Smooth muscle cell (in vitro differentiated cells): Measurements from ENCODE around the gene LONP1. TPM values are rescaled to one million over a fixed set of nuclear protein-coding genes. Genes with fewer than 3 reads are reported as not detected.

ENCODE experiments used
- DNase-seq: peaks from one replicate; lab custom pipeline; 2025; ENCODE audit not compliant: unreplicated experiment; lab: John Stamatoyannopoulos, UW
- H2AFZ ChIP-seq: fragments of 200-600 bp; sonication (generic); 2 replicates; pipeline ENCODE4 v1.6.0; 2016; ENCODE audit warnings: antibody characterized with exemption, low read depth, mild to moderate bottlenecking
- H3F3A ChIP-seq: fragments of 200-600 bp; sonication (generic); 2 replicates; pipeline ENCODE4 v1.6.0; 2017; ENCODE audit warnings: antibody characterized with exemption, low read depth
- H3K27ac ChIP-seq: fragments of 200-600 bp; sonication (generic); 2 replicates; pipeline ENCODE4 v1.5.1; 2016; ENCODE audit warnings: low read depth, mild to moderate bottlenecking
- H3K27me3 ChIP-seq: fragments of 200-600 bp; sonication (generic); 2 replicates; pipeline ENCODE4 v1.6.1; 2016; ENCODE audit warnings: low read depth, mild to moderate bottlenecking
- H3K36me3 ChIP-seq: fragments of 200-600 bp; sonication (generic); 2 replicates; pipeline ENCODE4 v1.5.1; 2016; ENCODE audit warnings: low read depth
- H3K4me1 ChIP-seq: fragments of 200-600 bp; sonication (generic); 2 replicates; pipeline ENCODE4 v1.5.1; 2016; ENCODE audit warnings: low read depth
- H3K4me2 ChIP-seq: fragments of 200-600 bp; sonication (generic); 2 replicates; pipeline ENCODE4 v1.6.0; 2016; ENCODE audit warnings: mild to moderate bottlenecking
- H3K4me3 ChIP-seq: fragments of 200-600 bp; sonication (generic); 2 replicates; pipeline ENCODE4 v1.5.1; 2016; ENCODE audit warnings: mild to moderate bottlenecking
- H3K79me2 ChIP-seq: fragments of 200-600 bp; sonication (generic); 2 replicates; pipeline ENCODE4 v1.6.0; 2016; ENCODE audit warnings: low read depth, mild to moderate bottlenecking
- H3K9ac ChIP-seq: fragments of 200-600 bp; sonication (generic); 2 replicates; pipeline ENCODE4 v1.6.0; 2016; ENCODE audit warnings: low read depth
- H3K9me3 ChIP-seq: fragments of 200-600 bp; sonication (generic); replicated peaks from 2 replicates; pipeline ENCODE4 v1.5.1; 2016; ENCODE audit warnings: low read depth
- H4K20me1 ChIP-seq: fragments of 200-600 bp; sonication (generic); 2 replicates; pipeline ENCODE4 v1.6.0; 2016; ENCODE audit warnings: low read depth
- CTCF ChIP-seq: fragments of 200-600 bp; sonication (generic); IDR thresholded peaks from 2 replicates; pipeline ENCODE4 v1.5.1; 2017; ENCODE audit warnings: borderline replicate concordance, mild to moderate bottlenecking, antibody characterized with exemption; ENCODE audit not compliant: insufficient read depth, poor library complexity, severe bottlenecking
- whole genome bisulfite sequencing: methylation state at CpG from one replicate; pipeline ENCODE4 v1.1.7; 2016; ENCODE audit warnings: low lambda C conversion rate; 5-methylcytosine and 5-hydroxymethylcytosine counted together
- polyA plus RNA-seq: library from polyadenylated mRNA; unstranded; fragments of >200 nt; fragmentation: Nextera tagmentation; extraction: Ambion mirVana; gene quantifications from 2 replicates; pipeline ENCODE4 v1.2.1, GENCODE V29; 2016
- total RNA-seq: library from RNA; depleted of rRNA; stranded (reverse); fragments of >200 nt; gene quantifications from 2 replicates; pipeline ENCODE4 v1.2.3, GENCODE V29; 2014

LONP1 gene
- total and polyA plus RNA-seq, 2 experiments from 2014 or later, result 31.6 to 67.7 TPM

- Histone ChIP-seq H3K4me2 (no peak overlapping the region), H4K20me1 (peaks cover 4% of the 10 kb centered on the region), H2AFZ (no peak overlapping the region), H3K9me3 (no peaks in the 10 kb centered on the region), H3F3A (no peaks in the 10 kb centered on the region), H3K27ac (no peak overlapping the region), H3K4me3 (no peak overlapping the region), H3K36me3 (peaks cover 2% of the 10 kb centered on the region), H3K79me2 (peaks cover 4% of the 10 kb centered on the region), H3K9ac (no peak overlapping the region), H3K27me3 (no peaks in the 10 kb centered on the region), H3K4me1 (no peaks in the 10 kb centered on the region)
- no peak for DNase-seq
- TF ChIP-seq CTCF, result no peak
- WGBS, result 99% methylated on average over 5 of the region's 5 CpGs
These were observed 65.0 kb downstream of the LONP1 start for GRCh38 chr19:5654931-5655330.

GRCh38 chr19:5652261-5652660 lies 67.7 kb downstream of the LONP1 start:
- Histone ChIP-seq H3K9me3 (no peaks in the 10 kb centered on the region), H4K20me1 (peaks cover 14% of the 10 kb centered on the region), H3F3A (no peaks in the 10 kb centered on the region), H3K79me2 (peaks cover 4% of the 10 kb centered on the region), H3K4me1 (no peaks in the 10 kb centered on the region), H3K27me3 (no peaks in the 10 kb centered on the region), H3K36me3 (peaks cover 2% of the 10 kb centered on the region), H3K4me3 (no peak overlapping the region), H2AFZ (no peak overlapping the region), H3K27ac (no peak overlapping the region), H3K4me2 (no peak overlapping the region), H3K9ac (no peak overlapping the region)
- no peak for TF ChIP-seq CTCF
- DNase-seq, result no peak
- 96% methylated on average over 10 of the region's 10 CpGs for WGBS

GRCh38 chr19:5651361-5651760 lies 68.6 kb downstream of the LONP1 start:
- 98% methylated on average over 5 of the region's 5 CpGs for WGBS
- TF ChIP-seq CTCF, result no peak
- DNase-seq, result no peak

GRCh38 chr19:5648464-5648863 lies 71.5 kb downstream of the LONP1 start:
- DNase-seq, result no peak
- Histone ChIP-seq H3K27ac (no peak overlapping the region), H3K4me3 (no peak overlapping the region), H3K79me2 (peaks cover 39% of the 10 kb centered on the region), H3K36me3 (peaks cover 9% of the 10 kb centered on the region), H3K4me1 (no peaks in the 10 kb centered on the region), H3K4me2 (no peak overlapping the region), H3K9ac (no peak overlapping the region), H3K9me3 (no peaks in the 10 kb centered on the region), H3F3A (no peaks in the 10 kb centered on the region), H4K20me1 (peaks cover 52% of the 10 kb centered on the region), H3K27me3 (no peaks in the 10 kb centered on the region), H2AFZ (no peak overlapping the region)
- over 99% methylated on average over 11 of the region's 11 CpGs for WGBS
- no peak for TF ChIP-seq CTCF

More at GRCh38 chr19:5651361-5651760, 68.6 kb downstream of the LONP1 start:
- Histone ChIP-seq H3K79me2 (peaks cover 10% of the 10 kb centered on the region), H4K20me1 (peaks cover 23% of the 10 kb centered on the region), H3K9me3 (no peaks in the 10 kb centered on the region), H2AFZ (no peak overlapping the region), H3F3A (no peaks in the 10 kb centered on the region), H3K9ac (no peak overlapping the region), H3K4me1 (no peaks in the 10 kb centered on the region), H3K27me3 (no peaks in the 10 kb centered on the region), H3K27ac (no peak overlapping the region), H3K4me3 (no peak overlapping the region), H3K36me3 (peaks cover 5% of the 10 kb centered on the region), H3K4me2 (no peak overlapping the region)
